H9 (cell line): Measurements from ENCODE around the gene NOL7. TPM values are rescaled to one million over a fixed set of nuclear protein-coding genes. Genes with fewer than 3 reads are reported as not detected.

Source experiments
- DNase-seq: peaks from one replicate; pipeline ENCODE4 v3.0.0-alpha.2; 2017
- H2AFZ ChIP-seq: one replicate; pipeline ENCODE4 v1.6.1; 2013; ENCODE audit warnings: mild to moderate bottlenecking, low read length, control low read depth, moderate library complexity
- H2AK5ac ChIP-seq: 2 replicates; pipeline ENCODE4 v1.6.1; 2013; ENCODE audit warnings: low read length, control low read depth, mixed read lengths; ENCODE audit not compliant: insufficient read length
- H2BK120ac ChIP-seq: one replicate; pipeline ENCODE4 v1.6.1; 2013; ENCODE audit warnings: low read depth, mild to moderate bottlenecking, low read length, control low read depth, inconsistent platforms; ENCODE audit not compliant: poor library complexity, severe bottlenecking
- H2BK12ac ChIP-seq: 2 replicates; pipeline ENCODE4 v1.6.1; 2013; ENCODE audit warnings: low read length, control low read depth, mixed read lengths, low read depth; ENCODE audit not compliant: insufficient read length
- H2BK15ac ChIP-seq: 2 replicates; pipeline ENCODE4 v1.6.1; 2013; ENCODE audit warnings: low read depth, low read length, control low read depth
- H2BK20ac ChIP-seq: one replicate; pipeline ENCODE4 v1.6.1; 2013; ENCODE audit warnings: low read depth, mild to moderate bottlenecking, low read length, control low read depth, inconsistent platforms; ENCODE audit not compliant: poor library complexity, severe bottlenecking
- H2BK5ac ChIP-seq: 2 replicates; pipeline ENCODE4 v1.6.1; 2013; ENCODE audit warnings: low read length, control low read depth, mixed read lengths; ENCODE audit not compliant: insufficient read length
- H3K14ac ChIP-seq: 2 replicates; pipeline ENCODE4 v1.6.1; 2013; ENCODE audit warnings: low read length, control low read depth; ENCODE audit not compliant: insufficient read depth
- H3K18ac ChIP-seq: 2 replicates; pipeline ENCODE4 v1.6.1; 2013; ENCODE audit warnings: low read depth, mild to moderate bottlenecking, mixed read lengths, low read length, control low read depth; ENCODE audit not compliant: insufficient read length
- H3K23ac ChIP-seq: 2 replicates; pipeline ENCODE4 v1.6.1; 2013; ENCODE audit warnings: low read length, control low read depth, mixed read lengths, low read depth; ENCODE audit not compliant: insufficient read length
- H3K23me2 ChIP-seq: 2 replicates; pipeline ENCODE4 v1.6.1; 2013; ENCODE audit warnings: low read depth, mild to moderate bottlenecking, mixed read lengths, low read length, control low read depth; ENCODE audit not compliant: insufficient read length, poor library complexity, severe bottlenecking
- H3K27ac ChIP-seq: 2 replicates; pipeline ENCODE4 v1.5.1; 2013; ENCODE audit warnings: low read length, control low read depth, mixed read lengths, low read depth; ENCODE audit not compliant: insufficient read length
- H3K27me3 ChIP-seq: 2 replicates; pipeline ENCODE4 v1.6.1; 2013; ENCODE audit warnings: low read length, control low read depth, inconsistent platforms; ENCODE audit not compliant: insufficient read depth
- H3K4ac ChIP-seq: 2 replicates; pipeline ENCODE4 v1.6.1; 2013; ENCODE audit warnings: low read depth, mild to moderate bottlenecking, control low read depth, inconsistent platforms, low read length, moderate library complexity
- H3K4me1 ChIP-seq: 2 replicates; pipeline ENCODE4 v1.6.1; 2013; ENCODE audit warnings: low read length, control low read depth, inconsistent platforms; ENCODE audit not compliant: insufficient read depth
- H3K4me2 ChIP-seq: 2 replicates; pipeline ENCODE4 v1.6.1; 2013; ENCODE audit warnings: low read length, control low read depth, mixed read lengths; ENCODE audit not compliant: insufficient read length, insufficient read depth
- H3K56ac ChIP-seq: 2 replicates; pipeline ENCODE4 v1.6.1; 2013; ENCODE audit warnings: low read depth, mild to moderate bottlenecking, mixed read lengths, low read length, control low read depth; ENCODE audit not compliant: insufficient read length
- H3K79me1 ChIP-seq: 2 replicates; pipeline ENCODE4 v1.6.1; 2013; ENCODE audit warnings: low read depth, mild to moderate bottlenecking, moderate library complexity, low read length, control low read depth, inconsistent platforms; ENCODE audit not compliant: insufficient read depth, poor library complexity, severe bottlenecking
- H3K79me2 ChIP-seq: 2 replicates; pipeline ENCODE4 v1.6.1; 2013; ENCODE audit warnings: low read length, control low read depth, inconsistent platforms; ENCODE audit not compliant: insufficient read depth
- H3K9ac ChIP-seq: 2 replicates; pipeline ENCODE4 v1.6.1; 2013; ENCODE audit warnings: low read length, control low read depth, mixed read lengths; ENCODE audit not compliant: insufficient read length; ENCODE audit errors: extremely low read depth
- H3K9me3 ChIP-seq: one replicate; pipeline ENCODE4 v1.6.1; 2013; ENCODE audit warnings: low read depth, low read length, inconsistent platforms; ENCODE audit not compliant: control insufficient read depth
- H3T11ph ChIP-seq: one replicate; pipeline ENCODE4 v1.6.1; 2013; ENCODE audit warnings: mild to moderate bottlenecking, low read length, control low read depth, inconsistent platforms
- H4K20me1 ChIP-seq: one replicate; pipeline ENCODE4 v1.6.1; 2013; ENCODE audit not compliant: control insufficient read depth, insufficient read length, insufficient read depth
- H4K5ac ChIP-seq: 2 replicates; pipeline ENCODE4 v1.6.1; 2013; ENCODE audit warnings: low read depth, mild to moderate bottlenecking, mixed read lengths, low read length, control low read depth; ENCODE audit not compliant: insufficient read length
- H4K8ac ChIP-seq: replicated peaks from 2 replicates; pipeline ENCODE4 v1.6.1; 2013; ENCODE audit warnings: low read length, control low read depth, mixed read lengths, low read depth; ENCODE audit not compliant: insufficient read length
- H4K91ac ChIP-seq: 2 replicates; pipeline ENCODE4 v1.6.1; 2013; ENCODE audit warnings: low read depth, mild to moderate bottlenecking, moderate library complexity, mixed read lengths, low read length, control low read depth; ENCODE audit not compliant: insufficient read length
- H3K27ac Mint-ChIP-seq, 3 experiments: 2 replicates in 2 of 3; 3 replicates in 1 of 3; pipeline ENCODE4 v1.8.0; 2020 to 2021; ENCODE audit warnings: mixed read lengths in 3 of 3, mild to moderate bottlenecking in 1 of 3, moderate library complexity in 1 of 3
- H3K27me3 Mint-ChIP-seq: 2 replicates; pipeline ENCODE4 v1.8.0; 2021; ENCODE audit warnings: low read depth, mild to moderate bottlenecking, moderate library complexity, mixed read lengths
- H3K36me3 Mint-ChIP-seq, 3 experiments: 2 replicates in 2 of 3; 3 replicates in 1 of 3; pipeline ENCODE4 v1.8.0; 2020 to 2021; ENCODE audit warnings: low read depth in 3 of 3, mixed read lengths in 3 of 3; ENCODE audit not compliant: insufficient read depth in 1 of 3
- H3K4me1 Mint-ChIP-seq, 2 experiments: 2 replicates each; pipeline ENCODE4 v1.8.0; 2020; ENCODE audit warnings: mixed read lengths in 2 of 2
- H3K4me3 Mint-ChIP-seq, 2 experiments: 2 replicates in 1 of 2; 3 replicates in 1 of 2; pipeline ENCODE4 v1.8.0; 2020 to 2021; ENCODE audit warnings: mild to moderate bottlenecking in 2 of 2, mixed read lengths in 2 of 2, moderate library complexity in 1 of 2
- H3K9me3 Mint-ChIP-seq, 2 experiments: 2 replicates in 1 of 2; 3 replicates in 1 of 2; pipeline ENCODE4 v1.8.0; 2020; ENCODE audit warnings: mild to moderate bottlenecking in 2 of 2, mixed read lengths in 2 of 2, moderate library complexity in 1 of 2
- CTCF ChIP-seq: fragments of 200-600 bp; sonication (generic); conservative IDR thresholded peaks from 3 replicates; pipeline ENCODE4 v1.8.0; 2021; ENCODE audit warnings: antibody characterized with exemption, mild to moderate bottlenecking
- WGBS: extraction: QIAGEN DNeasy Blood & Tissue Kit; methylation state at CpG from one replicate; pipeline ENCODE4 v1.1.7; 2013; ENCODE audit warnings: missing lambda C conversion rate, low lambda C conversion rate, mixed read lengths; ENCODE audit not compliant: insufficient read length; ENCODE audit errors: extremely low coverage; 5-methylcytosine and 5-hydroxymethylcytosine counted together
- total RNA-seq: library from RNA; stranded (reverse); gene quantifications from 2 replicates; pipeline ENCODE4 v1.2.1, GENCODE V29; 2021

NOL7 gene
- total RNA-seq, 1 experiment from 2014 or later = 72.1 TPM

DNA sequence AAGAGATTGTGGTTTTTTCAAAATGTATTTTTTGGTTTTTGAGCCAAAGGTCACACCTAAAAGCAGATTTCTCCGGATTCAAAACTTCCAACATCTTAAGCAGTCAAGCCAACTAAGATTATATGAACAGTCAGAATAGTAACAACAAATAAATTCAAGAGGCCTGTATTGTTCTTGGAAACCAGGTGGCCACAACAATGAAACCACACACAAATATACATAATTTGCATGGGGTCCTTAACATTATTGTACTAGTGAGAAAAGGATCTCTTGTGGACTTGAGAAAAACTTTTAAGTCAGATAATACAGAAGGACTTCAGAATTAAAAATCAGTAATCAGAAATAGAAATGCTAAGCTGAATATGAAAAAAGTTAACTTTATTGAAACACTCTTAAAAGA lies 40.6 kb downstream of the NOL7 start:
- Histone ChIP-seq H2BK12ac (no peak overlapping the region), H3K79me1 (no peaks in the 10 kb centered on the region), H2BK5ac (no peak overlapping the region), H3K4me1 (no peaks in the 10 kb centered on the region), H4K5ac (no peak overlapping the region), H3K79me2 (no peaks in the 10 kb centered on the region; the same call in 1 of the 2 replicates), H3K4ac (no peak overlapping the region), H2AK5ac (no peak overlapping the region), H3K14ac (no peak overlapping the region), H4K8ac (no peak overlapping the region), H3K18ac (no peak overlapping the region), H4K20me1 (no peaks in the 10 kb centered on the region), H3T11ph (no peak overlapping the region), H3K9me3 (no peaks in the 10 kb centered on the region), H2BK15ac (no peak overlapping the region), H3K9ac (no peak overlapping the region), H3K23me2 (no peaks in the 10 kb centered on the region), H2BK20ac (no peak overlapping the region), H4K91ac (no peak overlapping the region), H3K56ac (no peak overlapping the region), H3K27me3 (no peaks in the 10 kb centered on the region), H3K4me2 (no peak overlapping the region), H2BK120ac (no peak overlapping the region), H2AFZ (no peak overlapping the region), H3K27ac (no peak overlapping the region), H3K23ac (no peak overlapping the region)
- H3K27me3 Mint-ChIP-seq = no peaks in the 10 kb centered on the region
- peaks cover 4 to 12% of the 10 kb centered on the region in 2 experiments for H3K4me1 Mint-ChIP-seq
- H3K9me3 Mint-ChIP-seq = no peaks in the 10 kb centered on the region
- WGBS = no CpG with 5 or more reads among the region's 1 CpG
- H3K27ac Mint-ChIP-seq = no peak overlapping the region
- H3K4me3 Mint-ChIP-seq = no peak overlapping the region
- no peak for TF ChIP-seq CTCF
- no peak for DNase-seq
- peaks cover 3 to 6% (median 5%) of the 10 kb centered on the region in 3 experiments; a peak in 4 of 7 replicates for H3K36me3 Mint-ChIP-seq
